Measurements from ENCODE around the gene SLC40A1. TPM values are rescaled to one million over a fixed set of nuclear protein-coding genes. Genes with fewer than 3 reads are reported as not detected.

SLC40A1 gene
- total RNA-seq, 1 donor from 2014 or later: 2.8 TPM

GRCh38 chr2:189517847-189518535 lies 62.6 kb downstream of the SLC40A1 start:
- intact Hi-C loops (cut with micrococcal nuclease): no loop called here

- intact Hi-C loops (cut with micrococcal nuclease): no loop called here
Observed at GRCh38 chr2:189516546-189516945, 64.0 kb downstream of the SLC40A1 start.

- intact Hi-C loops (cut with micrococcal nuclease): no loop called here
Observed at GRCh38 chr2:189515264-189515663, 65.3 kb downstream of the SLC40A1 start.

- intact Hi-C loops (cut with micrococcal nuclease): no loop called here
Observed at GRCh38 chr2:189514104-189514503, 66.5 kb downstream of the SLC40A1 start.

- intact Hi-C loops (cut with micrococcal nuclease): no loop called here
Observed at GRCh38 chr2:189512879-189513278, 67.7 kb downstream of the SLC40A1 start.

- intact Hi-C loops (cut with micrococcal nuclease): no loop called here
Observed at GRCh38 chr2:189511960-189512319, 68.6 kb downstream of the SLC40A1 start.

GRCh38 chr2:189511210-189511959 lies 69.2 kb downstream of the SLC40A1 start:
- intact Hi-C loops (cut with micrococcal nuclease): no loop called here

Other genes starting within 250 kb of the SLC40A1 start
- gene WDR75, start 139.3 kb downstream of the SLC40A1 start, total RNA-seq: 58.7 and 68.3 TPM in 2 replicates
- gene ASNSD1, start 80.7 kb upstream of the SLC40A1 start, total RNA-seq: 38.5 and 39.8 TPM in 2 replicates
- 3.2 and 5.2 TPM in 2 replicates for gene ANKAR, start 93.9 kb upstream of the SLC40A1 start, total RNA-seq
- gene OSGEPL1, start 182.0 kb upstream of the SLC40A1 start, total RNA-seq: 8.3 and 8.5 TPM in 2 replicates
- 75.6 and 80.6 TPM in 2 replicates for gene ORMDL1, start 203.6 kb upstream of the SLC40A1 start, total RNA-seq
- gene PMS1, start 203.7 kb upstream of the SLC40A1 start, total RNA-seq: 34.5 and 35.7 TPM in 2 replicates

Measured in T-helper 1 cell treated with Interleukin-12 subunit alpha and Interleukin-12 subunit beta and Interleukin-4 antibody, amounts not matched to agents 30 ng/mL and 1 ng/mL, for 36 hours (primary cell).